Activated gamma-delta T cell (primary cell): Measurements from ENCODE around the gene ZNF346.
"Not testable (repeated sequence)": the region's sequence is repeated elsewhere in the genome, so short reads cannot be mapped to it uniquely, and the experiment has no call there.

Experiments
- DNase-seq: peaks from one replicate; lab custom pipeline; 2025; lab: John Stamatoyannopoulos, UW

The ZNF346 gene

DNA sequence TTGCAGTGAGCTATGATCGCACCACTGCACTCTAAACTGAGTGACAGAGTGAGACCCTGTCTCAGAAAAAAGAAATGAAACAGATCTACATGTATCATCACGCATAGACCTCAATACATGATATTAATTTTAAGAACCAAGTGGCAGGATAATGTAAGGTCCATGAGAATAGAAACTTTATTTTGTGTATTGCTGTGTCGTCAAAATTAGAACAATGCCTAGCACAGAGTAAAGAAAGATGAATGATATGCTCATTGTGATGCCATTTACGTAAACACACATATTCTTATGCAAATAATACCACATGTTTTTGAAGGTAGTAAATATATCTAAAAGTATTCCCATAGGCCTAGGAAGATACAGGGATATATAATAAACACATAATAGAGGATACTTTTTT, 12.3 kb upstream of the ZNF346 start:
- no peak for DNase-seq

GRCh38 chr5:177015156-177015555, 7.3 kb upstream of the ZNF346 start:
- no peak for DNase-seq

- no peak for DNase-seq
These were observed 4.2 kb upstream of the ZNF346 start for GRCh38 chr5:177018341-177018740.

- no peak for DNase-seq
These were observed 2.5 kb upstream of the ZNF346 start for GRCh38 chr5:177020033-177020432.

DNA sequence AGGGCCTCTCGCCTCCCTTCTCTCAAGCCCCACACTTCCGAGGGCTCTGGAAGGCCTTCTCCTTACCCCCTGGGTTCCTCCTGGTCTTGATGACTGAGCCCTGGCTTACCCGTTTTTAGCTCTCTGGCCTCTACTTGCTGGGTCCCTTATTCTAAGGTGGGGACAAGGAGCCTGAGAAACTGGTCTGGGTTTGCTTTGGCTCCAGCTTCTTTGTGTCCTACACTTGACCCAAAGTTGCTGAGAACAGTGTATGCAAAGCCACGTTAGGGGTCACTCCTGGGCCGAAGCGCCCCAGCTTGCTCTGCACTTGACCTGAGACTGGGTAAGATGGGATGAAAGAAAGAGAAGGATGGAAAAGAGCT, 788 bp downstream of the ZNF346 start:
- DNase-seq = no peak

DNA sequence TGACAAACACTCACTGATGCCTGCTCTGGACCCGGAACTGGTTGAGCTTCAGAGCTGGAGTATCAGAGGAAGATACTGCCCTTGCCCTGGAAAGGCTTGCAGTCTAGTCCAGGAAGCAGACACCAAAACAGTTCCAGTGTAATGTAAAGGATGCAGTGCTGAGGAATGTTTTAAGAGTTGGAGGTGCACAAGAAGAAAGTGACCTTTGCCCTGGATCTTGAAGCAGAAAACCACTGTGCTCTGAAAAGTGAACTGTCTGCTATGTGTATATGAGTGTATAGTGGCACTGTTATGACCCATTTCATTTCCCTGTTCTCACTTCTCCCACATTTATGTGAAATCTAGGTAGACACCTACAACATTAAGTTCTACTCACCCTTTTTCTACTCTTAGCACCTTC, 2.1 kb downstream of the ZNF346 start:
- no peak for DNase-seq

DNA sequence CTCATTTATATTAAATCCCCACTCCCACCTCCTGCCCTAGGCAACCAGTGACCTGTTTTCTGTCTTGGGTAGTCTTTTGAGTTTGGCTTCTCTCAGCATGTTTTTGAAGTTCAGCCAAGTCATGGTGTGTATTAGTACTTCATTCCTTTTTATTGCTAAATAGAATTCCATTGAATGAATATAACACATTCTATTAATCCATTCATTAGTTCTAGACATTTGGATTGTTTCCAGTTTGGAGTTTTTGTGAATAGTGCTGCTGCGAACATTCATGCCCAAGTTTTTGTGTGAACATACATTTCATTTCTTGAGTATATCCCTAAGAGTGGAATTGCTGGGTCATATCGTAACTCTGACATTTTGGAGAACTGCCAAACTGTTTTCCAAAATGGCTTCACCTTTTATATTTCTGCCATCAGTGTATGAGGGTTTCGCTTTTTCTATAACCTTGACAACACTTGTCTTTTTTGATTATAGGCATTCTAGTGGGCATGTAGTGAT, 2.7 kb downstream of the ZNF346 start:
- no peak for DNase-seq

DNA sequence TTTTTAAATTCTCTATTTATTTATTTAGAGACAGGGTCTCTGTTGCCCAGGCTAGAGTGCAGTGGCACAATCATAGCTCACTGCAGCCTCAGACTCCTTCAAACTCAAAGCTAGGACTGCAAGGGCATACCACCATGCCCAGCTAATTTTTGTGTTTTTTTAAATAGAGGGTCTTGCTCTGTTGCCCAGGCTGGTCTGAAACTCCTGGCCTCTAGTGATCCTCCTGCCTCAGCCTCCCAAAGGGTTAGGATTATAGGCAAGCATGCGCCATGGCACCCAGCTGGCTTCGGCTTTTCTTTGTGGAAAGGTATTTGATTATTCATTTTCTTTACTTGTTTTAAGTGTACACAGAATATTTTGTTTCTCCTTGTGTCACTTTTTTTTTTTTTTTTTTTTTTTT, 5.2 kb downstream of the ZNF346 start:
- no peak for DNase-seq

DNA sequence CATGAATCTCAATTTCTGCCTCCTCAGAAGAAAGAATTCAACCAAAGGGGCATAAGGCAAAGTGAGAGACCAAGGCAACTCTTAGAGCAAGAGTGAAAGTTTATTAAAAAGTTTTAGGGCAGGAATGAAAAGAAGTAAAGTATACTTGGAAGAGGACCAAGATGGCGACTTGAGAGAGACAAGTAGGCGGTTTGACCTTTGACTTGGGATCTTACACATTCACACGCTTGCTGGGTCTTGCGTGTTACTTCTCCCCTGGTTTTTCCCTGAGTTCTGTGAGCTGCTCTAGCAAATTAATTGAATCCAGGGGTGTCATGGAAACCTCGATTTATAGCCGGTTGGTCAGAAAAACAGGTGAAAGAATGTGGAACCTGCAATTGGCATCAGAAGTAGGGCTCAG, 7.0 kb downstream of the ZNF346 start:
- DNase-seq = no peak

DNA sequence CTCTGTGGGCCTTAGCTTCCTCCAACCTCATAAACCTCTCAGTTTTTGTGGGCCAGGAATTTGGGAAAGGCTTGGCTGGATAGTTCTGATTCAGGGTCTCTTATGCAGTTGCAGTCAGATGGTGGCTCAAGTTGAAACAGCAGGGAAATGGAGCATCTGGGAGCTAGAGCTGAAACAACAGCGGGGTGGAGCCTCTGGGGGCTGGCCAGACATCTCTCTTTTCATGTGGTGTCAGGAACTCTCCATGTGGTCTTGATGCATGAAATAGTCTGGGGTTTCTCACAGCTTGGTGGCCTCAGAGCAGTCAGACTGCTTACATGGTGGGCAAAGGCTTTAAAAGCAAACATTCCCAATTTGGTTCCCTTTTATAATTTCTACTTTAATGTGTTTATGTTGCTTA, 13.5 kb downstream of the ZNF346 start:
- no peak for DNase-seq

GRCh38 chr5:177036443-177036842, 13.9 kb downstream of the ZNF346 start:
- DNase-seq = no peak

DNA sequence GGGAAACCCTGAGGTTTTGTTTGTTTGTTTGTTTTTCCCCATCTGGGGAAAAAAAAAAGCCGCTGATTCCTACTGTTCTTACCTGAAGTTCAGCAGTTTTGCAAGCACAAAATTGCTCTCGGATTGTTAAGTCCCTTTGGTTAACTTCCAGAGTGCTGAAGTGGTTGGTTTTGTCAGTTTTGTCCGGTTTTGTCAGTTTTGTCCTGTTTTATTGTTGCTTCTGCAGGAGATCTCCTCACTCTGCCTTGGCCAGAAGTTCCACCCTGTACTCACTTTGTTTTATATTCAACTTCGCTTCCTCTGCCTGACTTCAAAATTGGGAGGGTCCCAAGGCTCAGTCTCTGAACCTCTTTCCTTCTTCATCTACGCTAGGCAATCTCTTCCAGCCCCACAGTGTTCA, 14.4 kb downstream of the ZNF346 start:
- DNase-seq = no peak

- DNase-seq = no peak
These were observed 18.4 kb downstream of the ZNF346 start for GRCh38 chr5:177040814-177041420.

- DNase-seq = no peak
These were observed 19.4 kb downstream of the ZNF346 start for GRCh38 chr5:177041936-177042335.

DNA sequence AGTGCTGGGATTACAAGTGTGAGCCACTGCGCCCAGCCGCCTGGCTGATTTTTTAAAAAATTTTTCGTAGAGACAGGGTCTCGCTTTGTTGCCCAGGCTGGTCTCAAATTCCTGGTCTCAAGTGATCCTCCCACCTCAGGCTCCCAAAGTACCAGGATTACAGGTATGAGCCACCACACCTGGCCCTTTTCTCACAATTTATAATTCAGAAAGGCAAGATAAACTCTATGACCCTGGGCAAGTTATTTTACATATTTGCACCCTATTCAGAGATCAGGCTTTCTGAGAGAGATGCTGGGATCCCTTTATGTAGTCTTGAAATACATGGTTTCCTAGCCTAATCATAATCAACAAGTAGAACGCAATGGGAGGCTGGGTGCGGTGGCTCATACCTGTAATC, 20.6 kb downstream of the ZNF346 start:
- no peak for DNase-seq

DNA sequence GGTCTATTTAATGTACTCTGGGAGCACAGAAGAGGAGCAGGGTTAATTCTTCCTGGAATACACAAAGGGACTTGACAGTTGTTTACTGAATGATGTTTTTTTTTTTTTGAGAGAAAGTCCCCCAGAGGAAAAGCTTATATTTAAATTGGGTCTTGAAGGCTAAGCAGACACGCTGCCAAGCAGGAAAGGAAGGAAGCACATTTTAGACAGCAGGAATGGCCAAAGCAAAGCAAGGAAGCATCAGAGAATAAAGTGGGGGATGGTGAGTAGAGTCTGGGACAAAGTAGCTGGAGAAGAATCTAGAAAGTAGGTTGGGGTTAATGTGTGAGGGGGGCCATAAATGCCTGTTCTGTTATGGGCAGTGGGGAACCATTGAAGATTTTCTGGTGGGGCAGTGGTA, 21.5 kb downstream of the ZNF346 start:
- DNase-seq = no peak

DNA sequence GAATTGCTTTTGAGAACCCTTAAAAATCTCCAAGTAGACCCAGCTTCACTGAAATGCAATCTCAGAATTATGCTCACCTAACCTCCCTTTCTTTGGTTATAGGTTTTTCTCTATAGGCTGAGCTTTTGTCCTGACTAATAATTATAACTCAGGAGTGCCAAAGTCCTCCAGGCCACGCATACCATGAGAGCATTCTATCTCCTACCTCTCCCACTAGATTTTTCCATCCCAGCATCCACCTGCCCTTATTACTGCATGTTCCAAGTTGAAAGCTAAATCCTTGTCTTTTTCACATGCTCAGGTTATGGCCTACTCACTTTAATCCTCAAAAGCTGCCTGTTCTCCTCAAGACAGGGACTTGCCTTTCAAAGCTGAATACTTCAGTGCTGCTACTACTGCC, 22.1 kb downstream of the ZNF346 start:
- no peak for DNase-seq

- DNase-seq = no peak
These were observed 23.1 kb downstream of the ZNF346 start for GRCh38 chr5:177045631-177046030.

DNA sequence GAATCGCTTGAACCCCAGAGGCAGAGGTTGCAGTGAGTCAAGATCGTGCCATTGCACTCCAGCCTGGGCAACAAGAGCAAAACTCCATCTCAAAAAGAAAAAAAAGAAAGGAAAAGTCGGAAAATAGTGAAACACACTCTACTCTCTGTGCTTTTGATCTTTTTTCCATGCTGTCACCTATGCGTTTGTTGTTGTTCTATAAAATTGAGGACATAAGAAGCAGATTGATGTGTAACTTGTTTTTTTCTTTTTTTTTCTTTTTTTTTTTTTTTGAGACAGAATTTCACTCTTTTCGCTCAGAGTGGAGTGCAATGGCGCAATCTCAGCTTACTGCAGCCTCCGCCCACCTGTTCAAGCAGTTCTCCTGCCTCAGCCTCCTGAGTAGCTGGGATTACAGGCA, 26.0 kb downstream of the ZNF346 start:
- DNase-seq = not testable (repeated sequence)

- DNase-seq = no peak
These were observed 26.8 kb downstream of the ZNF346 start for GRCh38 chr5:177049285-177049684.

GRCh38 chr5:177064500-177065277, 42.2 kb downstream of the ZNF346 start:
- no peak for DNase-seq

- no peak for DNase-seq
These were observed 43.0 kb downstream of the ZNF346 start for GRCh38 chr5:177065491-177065890.

GRCh38 chr5:177066224-177066623, 43.7 kb downstream of the ZNF346 start:
- no peak for DNase-seq

DNA sequence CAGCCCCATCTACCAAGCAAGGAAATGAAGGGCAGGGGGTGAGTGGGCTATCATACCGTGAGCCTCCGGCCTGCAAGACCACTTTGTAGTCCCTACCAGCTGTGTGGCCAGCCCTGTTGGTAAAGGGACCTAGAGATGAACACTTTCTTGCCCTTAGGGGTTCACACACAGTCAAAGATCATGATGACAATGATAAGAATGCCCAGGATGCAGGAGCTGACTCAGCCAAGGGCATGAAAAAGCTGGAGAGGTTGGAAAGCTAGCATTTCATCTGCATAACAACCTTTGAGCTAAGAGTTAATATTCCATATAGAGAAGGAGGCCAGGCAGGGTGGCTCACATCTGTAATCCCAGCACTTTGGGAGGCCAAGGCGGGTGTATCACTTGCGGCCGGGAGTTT, 45.0 kb downstream of the ZNF346 start:
- no peak for DNase-seq
